ENCODE results near the gene NAT10.
"Not testable (repeated sequence)": the region's sequence is repeated elsewhere in the genome, so short reads cannot be mapped to it uniquely, and the experiment has no call there.

NAT10 gene

GRCh38 chr11:34105079-34105956 is at the start of gene NAT10:
Gene NAT10, plus strand, starts transcription at chr11:34105629. Its CDS starts 2,597 bp downstream, at chr11:34108226.
- Mint-ChIP-seq H3K27me3 (no peaks in the 10 kb centered on the region), H3K4me1 (ENCODE audit: low read depth) (peaks cover 60% of the 10 kb centered on the region), H3K4me3 (peak within 1 kb of the TSS; percentile 99), H3K27ac (peak within 1 kb of the TSS; percentile 96), H3K36me3 (peaks cover 16% of the 10 kb centered on the region), H3K9me3 (ENCODE audit: low read depth) (no peaks in the 10 kb centered on the region)

GRCh38 chr11:34056672-34057071 is 48.8 kb upstream of the NAT10 start:
- Mint-ChIP-seq H3K27ac (no peak overlapping the region), H3K4me3 (peak overlapping the region; percentile 55), H3K9me3 (ENCODE audit: low read depth) (no peaks in the 10 kb centered on the region), H3K27me3 (no peaks in the 10 kb centered on the region), H3K4me1 (ENCODE audit: low read depth) (peaks cover 58% of the 10 kb centered on the region), H3K36me3 (peaks cover 7% of the 10 kb centered on the region)

- H3K27me3 Mint-ChIP-seq, result no peaks in the 10 kb centered on the region
- H3K36me3 Mint-ChIP-seq, result peaks cover 10% of the 10 kb centered on the region
- peak overlapping the region; percentile 43 for H3K4me3 Mint-ChIP-seq
- no peaks in the 10 kb centered on the region for H3K9me3 Mint-ChIP-seq (ENCODE audit: low read depth)
- peak overlapping the region; percentile 28 for H3K27ac Mint-ChIP-seq
- peaks cover 72% of the 10 kb centered on the region for H3K4me1 Mint-ChIP-seq (ENCODE audit: low read depth)
These were observed 42.2 kb upstream of the NAT10 start for GRCh38 chr11:34063061-34063795.

GRCh38 chr11:34064291-34064690 is 41.1 kb upstream of the NAT10 start:
- Mint-ChIP-seq H3K36me3 (peaks cover 8% of the 10 kb centered on the region), H3K27ac (peak overlapping the region; percentile 46), H3K4me3 (peak overlapping the region; percentile 40), H3K9me3 (ENCODE audit: low read depth) (no peaks in the 10 kb centered on the region), H3K4me1 (ENCODE audit: low read depth) (peaks cover 67% of the 10 kb centered on the region), H3K27me3 (no peaks in the 10 kb centered on the region)

GRCh38 chr11:34065505-34066203 is 39.8 kb upstream of the NAT10 start:
- Mint-ChIP-seq H3K4me1 (ENCODE audit: low read depth) (peaks cover 67% of the 10 kb centered on the region), H3K27ac (no peak overlapping the region), H3K4me3 (peak overlapping the region; percentile 9), H3K36me3 (peaks cover 8% of the 10 kb centered on the region), H3K27me3 (no peaks in the 10 kb centered on the region), H3K9me3 (ENCODE audit: low read depth) (no peaks in the 10 kb centered on the region)

- Mint-ChIP-seq H3K4me3 (peak overlapping the region; percentile 13), H3K4me1 (ENCODE audit: low read depth) (peaks cover 70% of the 10 kb centered on the region)
- not testable (repeated sequence) for H3K27ac Mint-ChIP-seq; H3K36me3 Mint-ChIP-seq; H3K27me3 Mint-ChIP-seq; H3K9me3 Mint-ChIP-seq (ENCODE audit: low read depth)
These were observed 38.7 kb upstream of the NAT10 start for GRCh38 chr11:34066766-34067165.

- Mint-ChIP-seq H3K4me1 (ENCODE audit: low read depth) (peaks cover 68% of the 10 kb centered on the region), H3K9me3 (ENCODE audit: low read depth) (no peaks in the 10 kb centered on the region), H3K4me3 (peak overlapping the region; percentile 11)
These were observed 37.9 kb upstream of the NAT10 start for GRCh38 chr11:34067383-34068065.

GRCh38 chr11:34068111-34068510 is 37.3 kb upstream of the NAT10 start:
- H3K4me1 Mint-ChIP-seq (ENCODE audit: low read depth), result peaks cover 65% of the 10 kb centered on the region
- H3K4me3 Mint-ChIP-seq, result peak overlapping the region; percentile 11
- no peaks in the 10 kb centered on the region for H3K27me3 Mint-ChIP-seq
- peak overlapping the region; percentile 22 for H3K27ac Mint-ChIP-seq
- no peaks in the 10 kb centered on the region for H3K9me3 Mint-ChIP-seq (ENCODE audit: low read depth)
- H3K36me3 Mint-ChIP-seq, result peaks cover 3% of the 10 kb centered on the region

More at GRCh38 chr11:34067383-34068065, 37.9 kb upstream of the NAT10 start:
- Mint-ChIP-seq H3K36me3 (peaks cover 5% of the 10 kb centered on the region), H3K27me3 (no peaks in the 10 kb centered on the region), H3K27ac (peak overlapping the region; percentile 22)

- H3K4me1 Mint-ChIP-seq (ENCODE audit: low read depth), result peaks cover 58% of the 10 kb centered on the region
- H3K27me3 Mint-ChIP-seq; H3K4me3 Mint-ChIP-seq; H3K36me3 Mint-ChIP-seq; H3K9me3 Mint-ChIP-seq (ENCODE audit: low read depth); H3K27ac Mint-ChIP-seq: not testable (repeated sequence)
These were observed 34.1 kb upstream of the NAT10 start for GRCh38 chr11:34071306-34071705.

GRCh38 chr11:34072041-34072440 is 33.4 kb upstream of the NAT10 start:
- H3K9me3 Mint-ChIP-seq (ENCODE audit: low read depth), result no peaks in the 10 kb centered on the region
- H3K36me3 Mint-ChIP-seq, result peaks cover 2% of the 10 kb centered on the region
- no peaks in the 10 kb centered on the region for H3K27me3 Mint-ChIP-seq
- H3K4me3 Mint-ChIP-seq, result no peak overlapping the region
- peaks cover 54% of the 10 kb centered on the region for H3K4me1 Mint-ChIP-seq (ENCODE audit: low read depth)
- no peak overlapping the region for H3K27ac Mint-ChIP-seq

- peaks cover 53% of the 10 kb centered on the region for H3K4me1 Mint-ChIP-seq (ENCODE audit: low read depth)
- H3K27ac Mint-ChIP-seq, result peak overlapping the region; percentile 5
- H3K9me3 Mint-ChIP-seq (ENCODE audit: low read depth), result no peaks in the 10 kb centered on the region
- H3K36me3 Mint-ChIP-seq, result peaks cover 2% of the 10 kb centered on the region
- no peak overlapping the region for H3K4me3 Mint-ChIP-seq
- H3K27me3 Mint-ChIP-seq, result no peaks in the 10 kb centered on the region
These were observed 32.6 kb upstream of the NAT10 start for GRCh38 chr11:34072832-34073231.

GRCh38 chr11:34074391-34074790 is 31.0 kb upstream of the NAT10 start:
- Mint-ChIP-seq H3K27me3 (no peaks in the 10 kb centered on the region), H3K4me1 (ENCODE audit: low read depth) (peaks cover 51% of the 10 kb centered on the region), H3K9me3 (ENCODE audit: low read depth) (no peaks in the 10 kb centered on the region), H3K4me3 (no peak overlapping the region), H3K36me3 (peaks cover 7% of the 10 kb centered on the region), H3K27ac (peak overlapping the region; percentile 46)

GRCh38 chr11:34075178-34075820 is 30.1 kb upstream of the NAT10 start:
- H3K4me1 Mint-ChIP-seq (ENCODE audit: low read depth), result peaks cover 44% of the 10 kb centered on the region
- no peaks in the 10 kb centered on the region for H3K9me3 Mint-ChIP-seq (ENCODE audit: low read depth)
- H3K36me3 Mint-ChIP-seq, result peaks cover 7% of the 10 kb centered on the region
- H3K27ac Mint-ChIP-seq, result peak overlapping the region; percentile 46
- no peaks in the 10 kb centered on the region for H3K27me3 Mint-ChIP-seq
- H3K4me3 Mint-ChIP-seq, result no peak overlapping the region

- H3K36me3 Mint-ChIP-seq, result peaks cover 16% of the 10 kb centered on the region
- H3K9me3 Mint-ChIP-seq (ENCODE audit: low read depth), result no peaks in the 10 kb centered on the region
- H3K27me3 Mint-ChIP-seq, result no peaks in the 10 kb centered on the region
- H3K27ac Mint-ChIP-seq, result peak overlapping the region; percentile 17
- H3K4me3 Mint-ChIP-seq, result no peak overlapping the region
- H3K4me1 Mint-ChIP-seq (ENCODE audit: low read depth), result peaks cover 24% of the 10 kb centered on the region
These were observed 24.8 kb upstream of the NAT10 start for GRCh38 chr11:34080609-34081008.

All from activated naive CD8-positive, alpha-beta T cell (primary cell).